HG03103 (cell line): Measurements from ENCODE around the gene PAPLN.

ENCODE experiments used
- ATAC-seq: cut with Tn5 transposase; IDR thresholded peaks from one replicate; pipeline ENCODE4 v1.9.1; 2021; ENCODE audit warnings: low read depth; ENCODE audit not compliant: unreplicated experiment

Gene PAPLN

GRCh38 chr14:73231981-73232851 lies 5.1 kb upstream of the PAPLN start:
- no peak for ATAC-seq

- ATAC-seq: no peak
Measured at GRCh38 chr14:73232984-73233383, 4.3 kb upstream of the PAPLN start.

- ATAC-seq: no peak
Measured at GRCh38 chr14:73233564-73233963, 3.7 kb upstream of the PAPLN start.

GRCh38 chr14:73234029-73234428 lies 3.3 kb upstream of the PAPLN start:
- ATAC-seq: no peak

- ATAC-seq: no peak
Measured at GRCh38 chr14:73234586-73235394, 2.5 kb upstream of the PAPLN start.

GRCh38 chr14:73235531-73236155 lies 1.7 kb upstream of the PAPLN start:
- no peak for ATAC-seq

- no peak for ATAC-seq
Measured at GRCh38 chr14:73236157-73236556, 1.1 kb upstream of the PAPLN start.

- no peak for ATAC-seq
Measured at GRCh38 chr14:73236752-73237218, 521 bp upstream of the PAPLN start.

- no peak for ATAC-seq
Measured at GRCh38 chr14:73237786-73238423, 599 bp downstream of the PAPLN start.

GRCh38 chr14:73238424-73238852 lies 1.1 kb downstream of the PAPLN start:
- ATAC-seq: no peak

- ATAC-seq: no peak
Measured at GRCh38 chr14:73238941-73239340, 1.6 kb downstream of the PAPLN start.

- ATAC-seq: no peak
Measured at GRCh38 chr14:73239393-73240241, 2.3 kb downstream of the PAPLN start.

GRCh38 chr14:73240816-73241480 lies 3.6 kb downstream of the PAPLN start:
- no peak for ATAC-seq

- ATAC-seq: no peak
Measured at GRCh38 chr14:73241481-73242165, 4.3 kb downstream of the PAPLN start.

- no peak for ATAC-seq
Measured at GRCh38 chr14:73242357-73242901, 5.1 kb downstream of the PAPLN start.

- no peak for ATAC-seq
Measured at GRCh38 chr14:73243341-73243740, 6.0 kb downstream of the PAPLN start.

GRCh38 chr14:73243748-73244147 lies 6.4 kb downstream of the PAPLN start:
- no peak for ATAC-seq

GRCh38 chr14:73244541-73245290 lies 7.4 kb downstream of the PAPLN start:
- no peak for ATAC-seq
